ENCODE data around the gene FADS2.

The FADS2 gene

GRCh38 chr11:61868571-61869428, 40.7 kb downstream of the FADS2 start:
- no peak for DNase-seq (ENCODE audit: low read depth)
- no peak for TF ChIP-seq CTCF (IDR thresholded peaks at IDR 0.05; ENCODE audit: low read depth, low read length, missing control alignments)
- no peak overlapping the region for H3K4me3 ChIP-seq (ENCODE audit: low read depth, low read length)

GRCh38 chr11:61869429-61869707, 41.3 kb downstream of the FADS2 start:
- TF ChIP-seq CTCF (IDR thresholded peaks at IDR 0.05; ENCODE audit: low read depth, low read length, missing control alignments), result no peak
- DNase-seq (ENCODE audit: low read depth), result no peak
- no peak overlapping the region for H3K4me3 ChIP-seq (ENCODE audit: low read depth, low read length)

- DNase-seq (ENCODE audit: low read depth), result no peak
- TF ChIP-seq CTCF (IDR thresholded peaks at IDR 0.05; ENCODE audit: low read depth, low read length, missing control alignments), result no peak
- H3K4me3 ChIP-seq (ENCODE audit: low read depth, low read length), result no peak overlapping the region
These were observed 41.8 kb downstream of the FADS2 start for GRCh38 chr11:61869708-61870451.

GRCh38 chr11:61870541-61871031, 42.5 kb downstream of the FADS2 start:
- no peak overlapping the region for H3K4me3 ChIP-seq (ENCODE audit: low read depth, low read length)
- TF ChIP-seq CTCF (IDR thresholded peaks at IDR 0.05; ENCODE audit: low read depth, low read length, missing control alignments), result no peak
- DNase-seq (ENCODE audit: low read depth), result no peak

DNA sequence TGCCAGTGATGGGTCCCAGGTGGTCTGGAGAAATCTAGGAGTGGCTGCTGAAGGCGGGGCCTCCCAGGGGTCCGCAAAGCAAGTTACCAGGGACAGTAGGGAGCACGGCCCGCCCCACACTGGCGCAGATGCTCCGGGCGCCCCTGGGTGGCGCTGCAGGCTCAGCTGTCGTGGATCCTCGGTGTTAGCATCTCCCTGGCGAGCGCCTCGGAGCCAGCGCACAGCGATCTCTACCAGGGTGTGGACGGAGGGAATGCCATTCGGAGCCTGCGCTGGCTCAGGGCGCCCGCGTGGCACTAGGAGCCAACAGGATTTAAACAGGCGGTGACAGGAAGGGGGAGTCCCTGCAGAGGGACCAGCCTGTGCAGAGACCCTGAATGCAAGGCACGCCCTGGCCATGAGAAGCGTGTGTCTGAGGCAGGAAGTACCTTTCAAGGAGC, 43.1 kb downstream of the FADS2 start:
- DNase-seq (ENCODE audit: low read depth), result no peak
- TF ChIP-seq CTCF (IDR thresholded peaks at IDR 0.05; ENCODE audit: low read depth, low read length, missing control alignments), result peak; percentile 87
- H3K4me3 ChIP-seq (ENCODE audit: low read depth, low read length), result no peak overlapping the region

DNA sequence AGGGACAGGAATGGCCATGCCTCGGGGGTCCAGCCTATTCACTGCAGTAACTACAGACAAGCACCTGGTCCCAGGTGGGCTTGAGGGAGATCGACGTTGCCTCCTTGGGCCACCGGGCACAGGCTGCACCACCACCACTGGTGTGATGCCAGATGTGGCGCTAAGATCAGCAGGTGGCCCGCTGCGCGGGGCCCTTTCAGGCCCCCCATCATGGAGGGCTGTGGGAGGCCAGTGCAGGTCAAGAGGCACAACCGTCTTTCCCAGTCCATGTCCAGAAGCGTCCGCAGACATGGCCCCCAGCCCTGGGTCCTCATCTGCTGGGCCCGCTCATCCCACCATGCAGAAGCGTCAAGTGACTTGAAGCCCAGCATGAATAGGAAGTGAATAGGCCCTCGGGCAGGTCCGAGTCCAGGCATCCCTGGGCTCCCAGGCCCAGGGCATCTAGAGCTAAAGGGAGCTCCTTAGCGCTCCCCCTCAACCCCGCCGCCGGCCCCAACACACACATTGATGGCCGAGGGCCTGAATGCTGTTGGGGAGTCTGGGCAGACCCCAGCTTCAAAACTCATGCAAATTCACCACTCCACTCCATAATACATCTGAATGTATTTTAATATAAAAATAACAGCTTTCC, 45.0 kb downstream of the FADS2 start:
- no peak for DNase-seq (ENCODE audit: low read depth)
- no peak for TF ChIP-seq CTCF (IDR thresholded peaks at IDR 0.05; ENCODE audit: low read depth, low read length, missing control alignments)
- H3K4me3 ChIP-seq (ENCODE audit: low read depth, low read length), result no peak overlapping the region
